Endothelial cell (in vitro differentiated cells): ENCODE data around the gene SPP2. TPM values are rescaled to one million over a fixed set of nuclear protein-coding genes. Genes with fewer than 3 reads are reported as not detected.

Experiments used
- DNase-seq: peaks from one replicate; pipeline ENCODE4 v3.0.0; 2021; ENCODE audit warnings: low spot score
- H3K27ac Mint-ChIP-seq: one replicate; pipeline ENCODE4 v1.8.0; 2021; ENCODE audit warnings: mixed read lengths, inconsistent platforms; ENCODE audit not compliant: unreplicated experiment
- H3K27me3 Mint-ChIP-seq: one replicate; pipeline ENCODE4 v1.8.0; 2021; ENCODE audit warnings: mild to moderate bottlenecking, moderate library complexity, mixed read lengths, inconsistent platforms; ENCODE audit not compliant: unreplicated experiment
- H3K36me3 Mint-ChIP-seq: one replicate; pipeline ENCODE4 v1.8.0; 2021; ENCODE audit warnings: mild to moderate bottlenecking, low read depth, mixed read lengths, inconsistent platforms; ENCODE audit not compliant: unreplicated experiment
- H3K4me1 Mint-ChIP-seq: one replicate; pipeline ENCODE4 v1.8.0; 2021; ENCODE audit warnings: mild to moderate bottlenecking, mixed read lengths, inconsistent platforms; ENCODE audit not compliant: unreplicated experiment
- H3K4me3 Mint-ChIP-seq: one replicate; pipeline ENCODE4 v1.8.0; 2021; ENCODE audit warnings: mild to moderate bottlenecking, mixed read lengths, inconsistent platforms; ENCODE audit not compliant: unreplicated experiment
- H3K9me3 Mint-ChIP-seq: one replicate; pipeline ENCODE4 v1.8.0; 2021; ENCODE audit warnings: mixed read lengths, inconsistent platforms; ENCODE audit not compliant: unreplicated experiment
- CTCF ChIP-seq: fragments of 200-600 bp; sonication (generic); IDR thresholded peaks from one replicate; pipeline ENCODE4 v1.5.0; 2021; ENCODE audit warnings: antibody characterized with exemption; ENCODE audit not compliant: unreplicated experiment
- total RNA-seq: library from RNA; stranded (reverse); fragmentation: NEBNext Ultra II Directional; extraction: Animal tissue kit (Norgen Biotek cat#: 25700); gene quantifications from one replicate; pipeline ENCODE4 v1.2.1, GENCODE V29; 2021; ENCODE audit not compliant: unreplicated experiment

SPP2 gene
- total RNA-seq, 1 donor from 2014 or later = not detected

GRCh38 chr2:234026693-234027254 lies 23.7 kb upstream of the SPP2 start:
- peak overlapping the region; percentile 24 for H3K27ac Mint-ChIP-seq
- H3K4me3 Mint-ChIP-seq = no peak overlapping the region
- peaks cover 4% of the 10 kb centered on the region for H3K9me3 Mint-ChIP-seq
- peaks cover 3% of the 10 kb centered on the region for H3K27me3 Mint-ChIP-seq
- no peak for DNase-seq
- no peak for TF ChIP-seq CTCF
- H3K4me1 Mint-ChIP-seq = peaks cover 23% of the 10 kb centered on the region
- peaks cover 8% of the 10 kb centered on the region for H3K36me3 Mint-ChIP-seq

GRCh38 chr2:234027641-234028040 lies 22.9 kb upstream of the SPP2 start:
- no peak for TF ChIP-seq CTCF
- Mint-ChIP-seq H3K27me3 (peaks cover 3% of the 10 kb centered on the region), H3K4me3 (no peak overlapping the region), H3K36me3 (peaks cover 4% of the 10 kb centered on the region), H3K4me1 (peaks cover 23% of the 10 kb centered on the region), H3K27ac (no peak overlapping the region), H3K9me3 (no peaks in the 10 kb centered on the region)
- no peak for DNase-seq

GRCh38 chr2:234029150-234029733 lies 21.3 kb upstream of the SPP2 start:
- no peaks in the 10 kb centered on the region for H3K9me3 Mint-ChIP-seq
- H3K4me1 Mint-ChIP-seq = peaks cover 23% of the 10 kb centered on the region
- H3K36me3 Mint-ChIP-seq = no peaks in the 10 kb centered on the region
- no peak overlapping the region for H3K4me3 Mint-ChIP-seq
- H3K27me3 Mint-ChIP-seq = peaks cover 3% of the 10 kb centered on the region
- DNase-seq = no peak
- H3K27ac Mint-ChIP-seq = no peak overlapping the region
- TF ChIP-seq CTCF = no peak

- no peaks in the 10 kb centered on the region for H3K9me3 Mint-ChIP-seq
- TF ChIP-seq CTCF = no peak
- no peaks in the 10 kb centered on the region for H3K36me3 Mint-ChIP-seq
- no peak overlapping the region for H3K27ac Mint-ChIP-seq
- no peak for DNase-seq
- H3K27me3 Mint-ChIP-seq = peaks cover 3% of the 10 kb centered on the region
- H3K4me1 Mint-ChIP-seq = peaks cover 18% of the 10 kb centered on the region
- H3K4me3 Mint-ChIP-seq = no peak overlapping the region
Observed at GRCh38 chr2:234031207-234031606, 19.3 kb upstream of the SPP2 start.

GRCh38 chr2:234032279-234032856 lies 18.1 kb upstream of the SPP2 start:
- H3K36me3 Mint-ChIP-seq = no peaks in the 10 kb centered on the region
- no peak overlapping the region for H3K27ac Mint-ChIP-seq
- no peak overlapping the region for H3K4me3 Mint-ChIP-seq
- H3K4me1 Mint-ChIP-seq = peaks cover 8% of the 10 kb centered on the region
- no peaks in the 10 kb centered on the region for H3K9me3 Mint-ChIP-seq
- no peak for TF ChIP-seq CTCF
- no peak for DNase-seq
- H3K27me3 Mint-ChIP-seq = peaks cover 3% of the 10 kb centered on the region
